ENCODE measurements around the gene EIF2S3. TPM values are rescaled to one million over a fixed set of nuclear protein-coding genes. Genes with fewer than 3 reads are reported as not detected.
"Not testable (repeated sequence)": the region's sequence is repeated elsewhere in the genome, so short reads cannot be mapped to it uniquely, and the experiment has no call there.

EIF2S3 gene
- polyA plus RNA-seq, 1 of the 3 experiments (the other 2 are of a cell fraction), result 68.4 TPM

GRCh38 chrX:24037729-24038128 is 17.0 kb upstream of the EIF2S3 start:
- ChIA-PET CTCF (no interaction called here), POLR2A (no interaction called here)
- H3K36me3 ChIP-seq (replicated peaks in 1 of 2; ENCODE audit: control insufficient read depth in 1 of 2, insufficient read depth in 2 of 2, low read length in 1 of 2), result no peaks in the 10 kb centered on the region
- H3K4me1 ChIP-seq (ENCODE audit: control insufficient read depth in 1 of 2, insufficient read depth in 2 of 2, low read depth in 1 of 2, low read length in 1 of 2), result no peaks in the 10 kb centered on the region
- no peak for DNase-seq
- H3K9me2 ChIP-seq, result no peaks in the 10 kb centered on the region
- no peak overlapping the region for H3K4me2 ChIP-seq
- no peaks in the 10 kb centered on the region for H3K9me3 ChIP-seq
- no peak overlapping the region for H3K9ac ChIP-seq
- H4K20me1 ChIP-seq (ENCODE audit: insufficient read depth), result no peaks in the 10 kb centered on the region
- no peak for TF ChIP-seq ZBTB33 (IDR thresholded peaks at IDR 0.05; ENCODE audit: borderline replicate concordance, low read depth)
- no peak for TF ChIP-seq GATA2 (CRISPR knock-in tag; IDR thresholded peaks at IDR 0.05)
- no peak for TF ChIP-seq RXRA (IDR thresholded peaks at IDR 0.05; ENCODE audit: borderline replicate concordance, low read depth)
- TF ChIP-seq FOXM1 (IDR thresholded peaks at IDR 0.05; ENCODE audit: low read depth), result no peak
- no peak for TF ChIP-seq CTCF (IDR thresholded peaks at IDR 0.05)
- TF ChIP-seq MAX (IDR thresholded peaks at IDR 0.05; ENCODE audit: low read depth), result no peak
- TF ChIP-seq PBX3 (IDR thresholded peaks at IDR 0.05), result no peak
- TF ChIP-seq TEAD4 (IDR thresholded peaks at IDR 0.05; ENCODE audit: borderline replicate concordance, insufficient read depth), result no peak
- no peak for TF ChIP-seq JUND (IDR thresholded peaks at IDR 0.05)
- TF ChIP-seq SMC3 (IDR thresholded peaks at IDR 0.05; ENCODE audit: low read depth, low read length), result no peak
- TF ChIP-seq MXI1 (IDR thresholded peaks at IDR 0.05; ENCODE audit: low read depth, low read length), result no peak
- no peak for TF ChIP-seq POLR2AphosphoS5 (IDR thresholded peaks at IDR 0.05; ENCODE audit: low read depth, low read length)
- no peak for TF ChIP-seq TAF1 (IDR thresholded peaks at IDR 0.05; ENCODE audit: borderline replicate concordance, low read depth, low read length)
- no peak overlapping the region for H3K27ac ChIP-seq (ENCODE audit: low read depth in 2 of 2, low read length in 1 of 2)
- H3K79me2 ChIP-seq (ENCODE audit: insufficient read depth), result no peaks in the 10 kb centered on the region
- H3F3A ChIP-seq (replicated peaks; ENCODE audit: insufficient read depth), result no peaks in the 10 kb centered on the region
- WGBS (ENCODE audit: low lambda C conversion rate), result 41% methylated on average over 4 of the region's 4 CpGs
- no peak overlapping the region for H2AFZ ChIP-seq (ENCODE audit: low read depth)
- H3K4me3 ChIP-seq (ENCODE audit: low read depth in 2 of 2, low read length in 1 of 2), result no peak overlapping the region
- H3K27me3 ChIP-seq (ENCODE audit: insufficient read depth), result no peaks in the 10 kb centered on the region; the same call in 1 of the 2 replicates

- H3K4me1 ChIP-seq (ENCODE audit: control insufficient read depth in 1 of 2, insufficient read depth in 2 of 2, low read depth in 1 of 2, low read length in 1 of 2); H3K9ac ChIP-seq; H2AFZ ChIP-seq (ENCODE audit: low read depth); H3K4me2 ChIP-seq; H3K79me2 ChIP-seq (ENCODE audit: insufficient read depth); H3K4me3 ChIP-seq (ENCODE audit: low read depth in 2 of 2, low read length in 1 of 2); POLR2A ChIA-PET; H3K36me3 ChIP-seq (replicated peaks in 1 of 2; ENCODE audit: control insufficient read depth in 1 of 2, insufficient read depth in 2 of 2, low read length in 1 of 2); H3K9me2 ChIP-seq; CTCF ChIA-PET; DNase-seq; H3K9me3 ChIP-seq; H3F3A ChIP-seq (replicated peaks; ENCODE audit: insufficient read depth); H4K20me1 ChIP-seq (ENCODE audit: insufficient read depth); H3K27me3 ChIP-seq (ENCODE audit: insufficient read depth); H3K27ac ChIP-seq (ENCODE audit: low read depth in 2 of 2, low read length in 1 of 2): not testable (repeated sequence)
These were observed 8.7 kb upstream of the EIF2S3 start for GRCh38 chrX:24046060-24046459.

GRCh38 chrX:24049643-24050042 is 5.1 kb upstream of the EIF2S3 start:
- CTCF ChIA-PET; H3K27me3 ChIP-seq (ENCODE audit: insufficient read depth); H3K9ac ChIP-seq; H3K79me2 ChIP-seq (ENCODE audit: insufficient read depth); H2AFZ ChIP-seq (ENCODE audit: low read depth); DNase-seq; H3K36me3 ChIP-seq (replicated peaks in 1 of 2; ENCODE audit: control insufficient read depth in 1 of 2, insufficient read depth in 2 of 2, low read length in 1 of 2); H3K4me2 ChIP-seq; H3K4me3 ChIP-seq (ENCODE audit: low read depth in 2 of 2, low read length in 1 of 2); H3K9me3 ChIP-seq; H4K20me1 ChIP-seq (ENCODE audit: insufficient read depth); H3F3A ChIP-seq (replicated peaks; ENCODE audit: insufficient read depth); H3K4me1 ChIP-seq (ENCODE audit: control insufficient read depth in 1 of 2, insufficient read depth in 2 of 2, low read depth in 1 of 2, low read length in 1 of 2); H3K27ac ChIP-seq (ENCODE audit: low read depth in 2 of 2, low read length in 1 of 2); H3K9me2 ChIP-seq; POLR2A ChIA-PET: not testable (repeated sequence)
- no CpG with 5 or more reads among the region's 24 CpGs for WGBS (ENCODE audit: low lambda C conversion rate)
